Measurements from ENCODE around the gene RANBP1.

DNA sequence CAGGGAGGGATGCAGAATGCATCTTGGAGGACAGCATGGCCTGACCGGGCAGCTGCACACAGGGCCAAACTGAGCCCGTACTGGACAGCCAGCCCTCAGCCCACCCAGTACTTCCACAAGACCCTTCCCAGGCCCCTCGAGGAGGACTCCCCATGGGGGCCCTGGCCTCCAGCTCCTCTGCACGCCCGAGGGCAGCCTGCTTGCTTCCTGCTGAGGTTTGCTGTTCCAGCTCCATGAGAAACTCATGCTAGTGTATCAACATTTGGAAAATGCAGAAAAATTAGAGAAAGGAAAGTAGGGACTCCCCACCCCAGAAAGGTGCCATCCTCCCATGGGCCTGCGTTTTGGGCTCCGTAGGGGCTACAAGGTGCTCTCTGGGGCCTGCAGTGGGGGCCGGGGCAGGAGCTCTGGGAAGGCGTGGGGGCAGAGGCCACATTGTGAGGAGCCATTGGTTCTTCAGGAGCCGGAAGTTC, 56.3 kb downstream of the RANBP1 start:
- TF ChIP-seq, protein P1, sequence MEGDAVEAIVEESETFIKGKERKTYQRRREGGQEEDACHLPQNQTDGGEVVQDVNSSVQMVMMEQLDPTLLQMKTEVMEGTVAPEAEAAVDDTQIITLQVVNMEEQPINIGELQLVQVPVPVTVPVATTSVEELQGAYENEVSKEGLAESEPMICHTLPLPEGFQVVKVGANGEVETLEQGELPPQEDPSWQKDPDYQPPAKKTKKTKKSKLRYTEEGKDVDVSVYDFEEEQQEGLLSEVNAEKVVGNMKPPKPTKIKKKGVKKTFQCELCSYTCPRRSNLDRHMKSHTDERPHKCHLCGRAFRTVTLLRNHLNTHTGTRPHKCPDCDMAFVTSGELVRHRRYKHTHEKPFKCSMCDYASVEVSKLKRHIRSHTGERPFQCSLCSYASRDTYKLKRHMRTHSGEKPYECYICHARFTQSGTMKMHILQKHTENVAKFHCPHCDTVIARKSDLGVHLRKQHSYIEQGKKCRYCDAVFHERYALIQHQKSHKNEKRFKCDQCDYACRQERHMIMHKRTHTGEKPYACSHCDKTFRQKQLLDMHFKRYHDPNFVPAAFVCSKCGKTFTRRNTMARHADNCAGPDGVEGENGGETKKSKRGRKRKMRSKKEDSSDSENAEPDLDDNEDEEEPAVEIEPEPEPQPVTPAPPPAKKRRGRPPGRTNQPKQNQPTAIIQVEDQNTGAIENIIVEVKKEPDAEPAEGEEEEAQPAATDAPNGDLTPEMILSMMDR (IDR thresholded peaks at IDR 0.05; ENCODE audit: insufficient read depth, low read length) = no peak
- TF ChIP-seq, protein P2, sequence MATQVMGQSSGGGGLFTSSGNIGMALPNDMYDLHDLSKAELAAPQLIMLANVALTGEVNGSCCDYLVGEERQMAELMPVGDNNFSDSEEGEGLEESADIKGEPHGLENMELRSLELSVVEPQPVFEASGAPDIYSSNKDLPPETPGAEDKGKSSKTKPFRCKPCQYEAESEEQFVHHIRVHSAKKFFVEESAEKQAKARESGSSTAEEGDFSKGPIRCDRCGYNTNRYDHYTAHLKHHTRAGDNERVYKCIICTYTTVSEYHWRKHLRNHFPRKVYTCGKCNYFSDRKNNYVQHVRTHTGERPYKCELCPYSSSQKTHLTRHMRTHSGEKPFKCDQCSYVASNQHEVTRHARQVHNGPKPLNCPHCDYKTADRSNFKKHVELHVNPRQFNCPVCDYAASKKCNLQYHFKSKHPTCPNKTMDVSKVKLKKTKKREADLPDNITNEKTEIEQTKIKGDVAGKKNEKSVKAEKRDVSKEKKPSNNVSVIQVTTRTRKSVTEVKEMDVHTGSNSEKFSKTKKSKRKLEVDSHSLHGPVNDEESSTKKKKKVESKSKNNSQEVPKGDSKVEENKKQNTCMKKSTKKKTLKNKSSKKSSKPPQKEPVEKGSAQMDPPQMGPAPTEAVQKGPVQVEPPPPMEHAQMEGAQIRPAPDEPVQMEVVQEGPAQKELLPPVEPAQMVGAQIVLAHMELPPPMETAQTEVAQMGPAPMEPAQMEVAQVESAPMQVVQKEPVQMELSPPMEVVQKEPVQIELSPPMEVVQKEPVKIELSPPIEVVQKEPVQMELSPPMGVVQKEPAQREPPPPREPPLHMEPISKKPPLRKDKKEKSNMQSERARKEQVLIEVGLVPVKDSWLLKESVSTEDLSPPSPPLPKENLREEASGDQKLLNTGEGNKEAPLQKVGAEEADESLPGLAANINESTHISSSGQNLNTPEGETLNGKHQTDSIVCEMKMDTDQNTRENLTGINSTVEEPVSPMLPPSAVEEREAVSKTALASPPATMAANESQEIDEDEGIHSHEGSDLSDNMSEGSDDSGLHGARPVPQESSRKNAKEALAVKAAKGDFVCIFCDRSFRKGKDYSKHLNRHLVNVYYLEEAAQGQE (IDR thresholded peaks at IDR 0.05; ENCODE audit: insufficient replicate concordance, low read depth) = no peak
- TF ChIP-seq POLR2AphosphoS5 (IDR thresholded peaks at IDR 0.05; ENCODE audit: low read depth) = no peak
- no peak for TF ChIP-seq SPI1 (IDR thresholded peaks at IDR 0.05; ENCODE audit: borderline replicate concordance, low read depth)
- no peak for TF ChIP-seq GABPA (IDR thresholded peaks at IDR 0.05; ENCODE audit: low read depth)
